ENCODE data around the gene IDI1.

Gene IDI1

GRCh38 chr10:1007583-1007982 lies 41.3 kb downstream of the IDI1 start:
- peaks cover 12% of the 10 kb centered on the region for H3K79me2 ChIP-seq (ENCODE audit: insufficient read depth, low read length)
- H3K9me2 ChIP-seq (replicated peaks; ENCODE audit: low read depth, low read length): no peaks in the 10 kb centered on the region
- no peaks in the 10 kb centered on the region for H4K20me1 ChIP-seq (ENCODE audit: insufficient read depth, low read length, poor library complexity, severe bottlenecking)
- H3K4me1 ChIP-seq (ENCODE audit: insufficient read depth, low read length, poor library complexity, severe bottlenecking): no peaks in the 10 kb centered on the region
- H3K4me2 ChIP-seq (ENCODE audit: low read depth, low read length, poor library complexity, severe bottlenecking): no peak overlapping the region
- no peak overlapping the region for H2AFZ ChIP-seq (ENCODE audit: low read length)
- no peak for TF ChIP-seq EZH2phosphoT487 (IDR thresholded peaks at IDR 0.05; ENCODE audit: borderline replicate concordance)
- TF ChIP-seq CTCF (conservative IDR thresholded peaks at IDR 0.05; ENCODE audit: low read length): no peak
- peaks cover 97% of the 10 kb centered on the region for H3K36me3 ChIP-seq (ENCODE audit: insufficient read depth, low read length)
- H3K4me3 ChIP-seq (ENCODE audit: low read length, poor library complexity, severe bottlenecking): no peak overlapping the region
- peaks cover 4% of the 10 kb centered on the region; the same call in 1 of the 2 replicates for H3K9me3 ChIP-seq (ENCODE audit: insufficient read depth, low read depth, low read length)
- no peaks in the 10 kb centered on the region for H3K27me3 ChIP-seq (ENCODE audit: insufficient read depth, low read length, poor library complexity, severe bottlenecking)
- H3F3A ChIP-seq (ENCODE audit: low read depth): no peaks in the 10 kb centered on the region
- H3K9ac ChIP-seq (ENCODE audit: low read depth, low read length, poor library complexity, severe bottlenecking): no peak overlapping the region

- H3K36me3 ChIP-seq (ENCODE audit: insufficient read depth, low read length): peaks cover 96% of the 10 kb centered on the region
- no peaks in the 10 kb centered on the region for H3F3A ChIP-seq (ENCODE audit: low read depth)
- H3K9ac ChIP-seq (ENCODE audit: low read depth, low read length, poor library complexity, severe bottlenecking): no peak overlapping the region
- no peaks in the 10 kb centered on the region for H3K27me3 ChIP-seq (ENCODE audit: insufficient read depth, low read length, poor library complexity, severe bottlenecking)
- H3K4me1 ChIP-seq (ENCODE audit: insufficient read depth, low read length, poor library complexity, severe bottlenecking): no peaks in the 10 kb centered on the region
- H2AFZ ChIP-seq (ENCODE audit: low read length): no peak overlapping the region
- H3K9me3 ChIP-seq (ENCODE audit: insufficient read depth, low read depth, low read length): peaks cover 10% of the 10 kb centered on the region; the same call in 1 of the 2 replicates
- H3K4me3 ChIP-seq (ENCODE audit: low read length, poor library complexity, severe bottlenecking): no peak overlapping the region
- H3K79me2 ChIP-seq (ENCODE audit: insufficient read depth, low read length): peaks cover 18% of the 10 kb centered on the region
- H3K9me2 ChIP-seq (replicated peaks; ENCODE audit: low read depth, low read length): no peaks in the 10 kb centered on the region
- no peak overlapping the region for H3K4me2 ChIP-seq (ENCODE audit: low read depth, low read length, poor library complexity, severe bottlenecking)
- TF ChIP-seq EZH2phosphoT487 (IDR thresholded peaks at IDR 0.05; ENCODE audit: borderline replicate concordance) (no peak), CTCF (conservative IDR thresholded peaks at IDR 0.05; ENCODE audit: low read length) (no peak)
- no peaks in the 10 kb centered on the region for H4K20me1 ChIP-seq (ENCODE audit: insufficient read depth, low read length, poor library complexity, severe bottlenecking)
Observed at GRCh38 chr10:1006573-1006972, 42.3 kb downstream of the IDI1 start.

GRCh38 chr10:1003884-1004670 lies 44.8 kb downstream of the IDI1 start:
- H4K20me1 ChIP-seq (ENCODE audit: insufficient read depth, low read length, poor library complexity, severe bottlenecking): no peaks in the 10 kb centered on the region
- no peaks in the 10 kb centered on the region for H3K4me1 ChIP-seq (ENCODE audit: insufficient read depth, low read length, poor library complexity, severe bottlenecking)
- H2AFZ ChIP-seq (ENCODE audit: low read length): no peak overlapping the region
- H3K9me3 ChIP-seq (ENCODE audit: insufficient read depth, low read depth, low read length): peaks cover 10% of the 10 kb centered on the region; the same call in 1 of the 2 replicates
- H3F3A ChIP-seq (ENCODE audit: low read depth): no peaks in the 10 kb centered on the region
- H3K4me3 ChIP-seq (ENCODE audit: low read length, poor library complexity, severe bottlenecking): no peak overlapping the region
- peaks cover 18% of the 10 kb centered on the region for H3K79me2 ChIP-seq (ENCODE audit: insufficient read depth, low read length)
- TF ChIP-seq CTCF (conservative IDR thresholded peaks at IDR 0.05; ENCODE audit: low read length) (no peak), EZH2phosphoT487 (IDR thresholded peaks at IDR 0.05; ENCODE audit: borderline replicate concordance) (no peak)
- H3K4me2 ChIP-seq (ENCODE audit: low read depth, low read length, poor library complexity, severe bottlenecking): no peak overlapping the region
- peaks cover 94% of the 10 kb centered on the region for H3K36me3 ChIP-seq (ENCODE audit: insufficient read depth, low read length)
- H3K9me2 ChIP-seq (replicated peaks; ENCODE audit: low read depth, low read length): no peaks in the 10 kb centered on the region
- H3K27me3 ChIP-seq (ENCODE audit: insufficient read depth, low read length, poor library complexity, severe bottlenecking): no peaks in the 10 kb centered on the region
- no peak overlapping the region for H3K9ac ChIP-seq (ENCODE audit: low read depth, low read length, poor library complexity, severe bottlenecking)

All from Loucy (cell line).